ENCODE measurements around the gene SLC5A1. TPM values are rescaled to one million over a fixed set of nuclear protein-coding genes. Genes with fewer than 3 reads are reported as not detected.
"Not testable (repeated sequence)": the region's sequence is repeated elsewhere in the genome, so short reads cannot be mapped to it uniquely, and the experiment has no call there.

The SLC5A1 gene
- total and polyA plus RNA-seq, 9 of the 15 experiments (the other 6 are each of a cell fraction or from before 2014, with no cell fraction given), result not detected

DNA sequence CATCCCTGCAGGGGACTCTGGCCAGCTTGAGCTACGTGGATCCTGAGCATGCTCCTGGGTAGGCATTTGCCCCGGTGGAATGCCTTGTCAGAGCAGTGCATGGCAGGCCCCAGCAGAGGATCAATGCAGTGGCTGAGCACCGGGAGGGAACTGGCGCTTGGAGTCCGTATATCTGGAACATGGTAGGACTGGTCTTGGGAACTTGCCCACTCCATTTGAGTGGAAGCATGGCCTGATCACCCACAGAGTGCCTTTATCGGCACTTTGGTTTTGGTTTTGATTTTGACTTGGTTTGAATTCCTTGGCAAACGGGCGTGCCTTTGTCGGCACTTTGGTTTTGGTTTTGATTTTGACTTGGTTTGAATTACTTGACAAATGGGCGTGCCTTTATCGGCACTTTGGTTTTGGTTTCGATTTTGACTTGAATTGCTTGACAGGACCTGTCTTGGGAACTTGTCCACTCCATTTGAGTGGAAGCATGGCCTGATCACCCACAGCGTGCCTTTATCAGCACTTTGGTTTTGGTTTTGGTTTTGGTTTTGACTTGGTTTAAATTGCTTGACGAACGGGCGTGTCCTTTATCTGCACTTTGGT, 94.8 kb downstream of the SLC5A1 start (continued):
- TF ChIP-seq, protein P1, sequence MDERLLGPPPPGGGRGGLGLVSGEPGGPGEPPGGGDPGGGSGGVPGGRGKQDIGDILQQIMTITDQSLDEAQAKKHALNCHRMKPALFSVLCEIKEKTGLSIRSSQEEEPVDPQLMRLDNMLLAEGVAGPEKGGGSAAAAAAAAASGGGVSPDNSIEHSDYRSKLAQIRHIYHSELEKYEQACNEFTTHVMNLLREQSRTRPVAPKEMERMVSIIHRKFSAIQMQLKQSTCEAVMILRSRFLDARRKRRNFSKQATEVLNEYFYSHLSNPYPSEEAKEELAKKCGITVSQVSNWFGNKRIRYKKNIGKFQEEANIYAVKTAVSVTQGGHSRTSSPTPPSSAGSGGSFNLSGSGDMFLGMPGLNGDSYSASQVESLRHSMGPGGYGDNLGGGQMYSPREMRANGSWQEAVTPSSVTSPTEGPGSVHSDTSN (CRISPR knock-in tag; IDR thresholded peaks at IDR 0.05; ENCODE audit: low read depth), result not testable (repeated sequence)
- TF ChIP-seq, protein P1 (tag; conservative IDR thresholded peaks at IDR 0.05; ENCODE audit: low read depth), result 0 out of 2 replicates have a peak, but pooled peaks have one; percentile 33
- TF ChIP-seq, protein P2, sequence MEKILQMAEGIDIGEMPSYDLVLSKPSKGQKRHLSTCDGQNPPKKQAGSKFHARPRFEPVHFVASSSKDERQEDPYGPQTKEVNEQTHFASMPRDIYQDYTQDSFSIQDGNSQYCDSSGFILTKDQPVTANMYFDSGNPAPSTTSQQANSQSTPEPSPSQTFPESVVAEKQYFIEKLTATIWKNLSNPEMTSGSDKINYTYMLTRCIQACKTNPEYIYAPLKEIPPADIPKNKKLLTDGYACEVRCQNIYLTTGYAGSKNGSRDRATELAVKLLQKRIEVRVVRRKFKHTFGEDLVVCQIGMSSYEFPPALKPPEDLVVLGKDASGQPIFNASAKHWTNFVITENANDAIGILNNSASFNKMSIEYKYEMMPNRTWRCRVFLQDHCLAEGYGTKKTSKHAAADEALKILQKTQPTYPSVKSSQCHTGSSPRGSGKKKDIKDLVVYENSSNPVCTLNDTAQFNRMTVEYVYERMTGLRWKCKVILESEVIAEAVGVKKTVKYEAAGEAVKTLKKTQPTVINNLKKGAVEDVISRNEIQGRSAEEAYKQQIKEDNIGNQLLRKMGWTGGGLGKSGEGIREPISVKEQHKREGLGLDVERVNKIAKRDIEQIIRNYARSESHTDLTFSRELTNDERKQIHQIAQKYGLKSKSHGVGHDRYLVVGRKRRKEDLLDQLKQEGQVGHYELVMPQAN (IDR thresholded peaks at IDR 0.05; ENCODE audit: borderline replicate concordance), result peak; percentile 62; the same call in 1 of the 2 replicates
- TF ChIP-seq, protein P3, sequence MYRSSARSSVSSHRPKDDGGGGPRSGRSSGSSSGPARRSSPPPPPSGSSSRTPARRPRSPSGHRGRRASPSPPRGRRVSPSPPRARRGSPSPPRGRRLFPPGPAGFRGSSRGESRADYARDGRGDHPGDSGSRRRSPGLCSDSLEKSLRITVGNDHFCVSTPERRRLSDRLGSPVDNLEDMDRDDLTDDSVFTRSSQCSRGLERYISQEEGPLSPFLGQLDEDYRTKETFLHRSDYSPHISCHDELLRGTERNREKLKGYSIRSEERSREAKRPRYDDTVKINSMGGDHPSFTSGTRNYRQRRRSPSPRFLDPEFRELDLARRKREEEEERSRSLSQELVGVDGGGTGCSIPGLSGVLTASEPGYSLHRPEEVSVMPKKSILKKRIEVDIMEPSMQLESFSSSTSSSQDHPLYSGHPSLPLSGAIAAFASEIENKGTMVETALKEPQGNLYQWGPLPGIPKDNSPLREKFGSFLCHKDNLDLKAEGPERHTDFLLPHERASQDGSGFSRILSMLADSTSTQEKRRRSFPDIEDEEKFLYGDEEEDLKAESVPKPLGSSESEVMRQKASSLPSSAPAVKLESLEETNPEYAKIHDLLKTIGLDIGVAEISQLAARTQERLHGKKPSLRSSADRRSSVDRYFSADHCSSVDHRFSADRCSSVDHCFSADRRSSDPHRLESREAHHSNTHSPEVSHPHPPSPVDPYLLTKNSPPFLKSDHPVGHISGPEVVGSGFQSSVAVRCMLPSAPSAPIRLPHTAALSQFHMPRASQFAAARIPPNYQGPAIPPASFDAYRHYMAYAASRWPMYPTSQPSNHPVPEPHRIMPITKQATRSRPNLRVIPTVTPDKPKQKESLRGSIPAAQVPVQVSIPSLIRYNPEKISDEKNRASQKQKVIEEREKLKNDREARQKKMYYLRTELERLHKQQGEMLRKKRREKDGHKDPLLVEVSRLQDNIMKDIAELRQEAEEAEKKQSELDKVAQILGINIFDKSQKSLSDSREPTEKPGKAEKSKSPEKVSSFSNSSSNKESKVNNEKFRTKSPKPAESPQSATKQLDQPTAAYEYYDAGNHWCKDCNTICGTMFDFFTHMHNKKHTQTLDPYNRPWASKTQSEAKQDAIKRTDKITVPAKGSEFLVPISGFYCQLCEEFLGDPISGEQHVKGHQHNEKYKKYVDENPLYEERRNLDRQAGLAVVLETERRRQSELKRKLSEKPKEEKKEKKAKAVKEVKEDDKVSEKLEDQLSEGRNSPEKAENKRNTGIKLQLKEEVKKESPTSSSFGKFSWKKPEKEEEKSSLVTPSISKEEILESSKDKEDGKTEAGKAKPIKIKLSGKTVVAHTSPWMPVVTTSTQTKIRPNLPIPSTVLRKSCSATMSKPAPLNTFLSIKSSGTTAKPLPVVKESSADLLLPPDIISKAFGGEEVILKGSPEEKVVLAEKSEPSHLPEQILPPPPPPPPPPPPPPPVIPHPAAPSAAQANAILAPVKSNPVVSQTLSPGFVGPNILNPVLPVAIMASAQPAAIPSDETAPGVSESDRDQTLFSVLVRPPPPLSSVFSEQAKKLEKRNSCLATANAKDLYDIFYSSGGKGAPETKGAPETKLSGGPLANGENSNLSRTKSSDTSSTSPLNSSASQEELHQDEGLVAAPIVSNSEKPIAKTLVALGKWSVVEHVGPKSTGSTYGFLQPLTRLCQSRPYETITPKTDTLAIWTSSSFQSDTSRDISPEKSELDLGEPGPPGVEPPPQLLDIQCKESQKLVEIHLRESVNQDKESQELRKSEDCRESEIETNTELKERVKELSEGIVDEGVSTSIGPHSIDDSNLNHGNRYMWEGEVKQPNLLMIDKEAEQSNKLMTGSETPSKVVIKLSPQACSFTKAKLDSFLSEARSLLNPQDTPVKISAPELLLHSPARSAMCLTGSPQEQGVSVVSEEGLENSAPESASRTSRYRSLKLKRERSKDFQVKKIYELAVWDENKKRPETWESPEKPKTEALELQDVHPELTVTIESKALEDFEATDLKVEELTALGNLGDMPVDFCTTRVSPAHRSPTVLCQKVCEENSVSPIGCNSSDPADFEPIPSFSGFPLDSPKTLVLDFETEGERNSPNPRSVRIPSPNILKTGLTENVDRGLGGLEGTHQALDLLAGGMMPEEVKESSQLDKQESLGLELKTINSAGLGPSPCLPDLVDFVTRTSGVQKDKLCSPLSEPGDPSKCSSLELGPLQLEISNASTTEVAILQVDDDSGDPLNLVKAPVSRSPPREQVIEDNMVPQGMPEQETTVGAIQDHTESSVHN (IDR thresholded peaks at IDR 0.05; ENCODE audit: borderline replicate concordance in 1 of 2, low read depth in 1 of 2), result peak in 1 of 2 experiments; percentile 97; a peak in 2 of 4 replicates
- TF ChIP-seq NCOA1 (IDR thresholded peaks at IDR 0.05; ENCODE audit: low read depth), result peak; percentile 35; the same call in 1 of the 2 replicates
- peak; percentile 87 to 89; a peak in 3 of 4 replicates for TF ChIP-seq KDM1A (IDR thresholded peaks at IDR 0.05)
- TF ChIP-seq, protein P4, sequence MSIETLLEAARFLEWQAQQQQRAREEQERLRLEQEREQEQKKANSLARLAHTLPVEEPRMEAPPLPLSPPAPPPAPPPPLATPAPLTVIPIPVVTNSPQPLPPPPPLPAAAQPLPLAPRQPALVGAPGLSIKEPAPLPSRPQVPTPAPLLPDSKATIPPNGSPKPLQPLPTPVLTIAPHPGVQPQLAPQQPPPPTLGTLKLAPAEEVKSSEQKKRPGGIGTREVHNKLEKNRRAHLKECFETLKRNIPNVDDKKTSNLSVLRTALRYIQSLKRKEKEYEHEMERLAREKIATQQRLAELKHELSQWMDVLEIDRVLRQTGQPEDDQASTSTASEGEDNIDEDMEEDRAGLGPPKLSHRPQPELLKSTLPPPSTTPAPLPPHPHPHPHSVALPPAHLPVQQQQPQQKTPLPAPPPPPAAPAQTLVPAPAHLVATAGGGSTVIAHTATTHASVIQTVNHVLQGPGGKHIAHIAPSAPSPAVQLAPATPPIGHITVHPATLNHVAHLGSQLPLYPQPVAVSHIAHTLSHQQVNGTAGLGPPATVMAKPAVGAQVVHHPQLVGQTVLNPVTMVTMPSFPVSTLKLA (conservative IDR thresholded peaks at IDR 0.05), result peak in 1 of 2 experiments; percentile 62; a peak in 2 of 4 replicates

Measured in K562 (cell line).